ENCODE results near the gene KCNK16. TPM values are rescaled to one million over a fixed set of nuclear protein-coding genes. Genes with fewer than 3 reads are reported as not detected.
A peak's percentile ranks its signal among the peaks of the same experiment; 100 is the strongest.

Gene KCNK16
- total RNA-seq, 4 donors from 2014 or later: not detected

GRCh38 chr6:39310542-39310941, 12.0 kb downstream of the KCNK16 start:
- no peak for DNase-seq (ENCODE audit: low spot score in 2 of 2)
- H3K4me3 ChIP-seq (ENCODE audit: low read depth, poor library complexity, severe bottlenecking): no peak overlapping the region
- no peak for TF ChIP-seq CTCF (IDR thresholded peaks at IDR 0.05)
- no peak for TF ChIP-seq POLR2A (IDR thresholded peaks at IDR 0.05)
- intact Hi-C loops (cut with DNase I; ENCODE audit: low total_unique reads): no loop called here
- 64 to 75% methylated on average over 3 to 4 of the region's 4 CpGs for WGBS, 2 donors

GRCh38 chr6:39309942-39310531, 12.5 kb downstream of the KCNK16 start:
- WGBS, 2 donors: 38 to 45% methylated on average over 7 of the region's 7 CpGs
- TF ChIP-seq CTCF (IDR thresholded peaks at IDR 0.05) (peak in 1 of 3 donors; percentile 49), POLR2A (IDR thresholded peaks at IDR 0.05) (no peak)
- no peak overlapping the region for H3K4me3 ChIP-seq (ENCODE audit: low read depth, poor library complexity, severe bottlenecking)
- intact Hi-C loops (cut with DNase I; ENCODE audit: low total_unique reads): loop anchor here (5.0 kb wide), 1 partner anchor 338 kb away; no protein-coding TSS in a partner anchor
- peak in 1 of 2 donors; percentile 53 for DNase-seq (ENCODE audit: low spot score in 2 of 2)

- no peak for DNase-seq (ENCODE audit: low spot score in 2 of 2)
- no peak for TF ChIP-seq POLR2A (IDR thresholded peaks at IDR 0.05)
- 66 to 79% methylated on average over 3 of the region's 3 CpGs for WGBS, 2 donors
- H3K4me3 ChIP-seq (ENCODE audit: low read depth, poor library complexity, severe bottlenecking): no peak overlapping the region
- intact Hi-C loops (cut with DNase I; ENCODE audit: low total_unique reads): loop anchor here (5.0 kb wide), 1 partner anchor 335 kb away; no protein-coding TSS in a partner anchor
Observed at GRCh38 chr6:39307462-39307861, 15.0 kb downstream of the KCNK16 start.

GRCh38 chr6:39304951-39305350, 17.6 kb downstream of the KCNK16 start:
- intact Hi-C loops (cut with DNase I; ENCODE audit: low total_unique reads): loop anchor here (5.0 kb wide), 2 partner anchors 138 to 333 kb away; no protein-coding TSS in a partner anchor
- TF ChIP-seq POLR2A (IDR thresholded peaks at IDR 0.05) (no peak), CTCF (IDR thresholded peaks at IDR 0.05) (no peak)
- DNase-seq (ENCODE audit: low spot score in 2 of 2): no peak
- H3K4me3 ChIP-seq (ENCODE audit: low read depth, poor library complexity, severe bottlenecking): no peak overlapping the region

GRCh38 chr6:39303425-39304153, 18.9 kb downstream of the KCNK16 start:
- H3K4me3 ChIP-seq (ENCODE audit: low read depth, poor library complexity, severe bottlenecking): no peak overlapping the region
- 78 to 88% methylated on average over 29 to 30 of the region's 30 CpGs for WGBS, 2 donors
- intact Hi-C loops (cut with DNase I; ENCODE audit: low total_unique reads): loop anchor here (5.0 kb wide), 1 partner anchor 136 kb away; no protein-coding TSS in a partner anchor
- TF ChIP-seq POLR2A (IDR thresholded peaks at IDR 0.05) (no peak), CTCF (IDR thresholded peaks at IDR 0.05) (no peak)
- no peak for DNase-seq (ENCODE audit: low spot score in 2 of 2)

GRCh38 chr6:39302669-39303424, 19.7 kb downstream of the KCNK16 start:
- intact Hi-C loops (cut with DNase I; ENCODE audit: low total_unique reads): loop anchor here (5.0 kb wide), 1 partner anchor 136 kb away; no protein-coding TSS in a partner anchor
- TF ChIP-seq CTCF (IDR thresholded peaks at IDR 0.05): peak in 1 of 3 donors; percentile 70
- no peak for TF ChIP-seq POLR2A (IDR thresholded peaks at IDR 0.05)
- H3K4me3 ChIP-seq (ENCODE audit: low read depth, poor library complexity, severe bottlenecking): no peak overlapping the region
- peak; percentile 59 to 96 for DNase-seq (ENCODE audit: low spot score in 2 of 2)
- 10 to 12% methylated on average over 11 of the region's 11 CpGs for WGBS, 2 donors

Measured in lower leg skin (tissue), 4 donors.